Measurements from ENCODE around the gene RTP4. TPM values are rescaled to one million over a fixed set of nuclear protein-coding genes. Genes with fewer than 3 reads are reported as not detected.
A peak's percentile ranks its signal among the peaks of the same experiment; 100 is the strongest.

The RTP4 gene, protein sequence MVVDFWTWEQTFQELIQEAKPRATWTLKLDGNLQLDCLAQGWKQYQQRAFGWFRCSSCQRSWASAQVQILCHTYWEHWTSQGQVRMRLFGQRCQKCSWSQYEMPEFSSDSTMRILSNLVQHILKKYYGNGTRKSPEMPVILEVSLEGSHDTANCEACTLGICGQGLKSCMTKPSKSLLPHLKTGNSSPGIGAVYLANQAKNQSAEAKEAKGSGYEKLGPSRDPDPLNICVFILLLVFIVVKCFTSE
- 10 to 100 TPM in 1 of 4 donors, 1 to 10 TPM in 3; 5.7 to 10.2 (median 7.0) TPM for total RNA-seq
- 10 to 100 TPM in 1 of 3 donors, 1 to 10 TPM in 2; 7.8 to 11.2 (median 7.9) TPM for polyA plus RNA-seq

DNA sequence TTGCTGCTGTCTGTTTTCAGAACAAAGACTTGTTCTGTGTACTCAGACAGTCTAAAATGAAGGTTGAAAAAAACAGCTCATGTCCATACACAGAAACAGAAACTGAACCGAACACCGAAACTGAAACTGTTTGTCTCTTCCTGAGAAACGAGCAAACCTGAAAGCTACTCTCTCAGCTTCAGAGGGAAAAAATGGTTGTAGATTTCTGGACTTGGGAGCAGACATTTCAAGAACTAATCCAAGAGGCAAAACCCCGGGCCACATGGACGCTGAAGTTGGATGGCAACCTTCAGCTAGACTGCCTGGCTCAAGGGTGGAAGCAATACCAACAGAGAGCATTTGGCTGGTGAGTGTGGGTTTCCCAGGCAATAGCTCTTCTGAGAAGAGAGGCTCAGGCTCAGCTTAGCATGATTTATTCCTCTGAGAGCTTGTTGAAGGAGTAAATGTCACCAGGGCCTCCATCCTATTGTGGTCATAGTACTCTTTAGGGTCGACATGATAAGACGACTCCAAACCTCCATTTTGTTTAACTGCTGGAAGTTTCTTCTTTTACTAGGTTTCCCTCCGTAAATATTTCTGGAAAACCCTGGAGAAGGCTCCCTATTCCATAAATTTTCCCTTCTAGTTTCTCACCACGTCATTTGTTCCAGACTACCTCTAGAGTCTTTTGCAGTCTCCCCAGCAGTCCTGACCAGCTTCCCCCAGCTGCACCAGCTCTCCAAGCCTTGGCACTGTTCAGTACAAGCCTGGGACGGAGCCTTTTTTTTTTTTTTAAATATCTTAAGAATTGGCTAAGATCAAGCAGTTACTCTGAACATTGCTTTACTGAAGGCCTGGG lies at the start of gene RTP4:
TSS of gene RTP4 (plus strand) at position 135 of the 838 bp plus-strand sequence. CDS start at position 192, 57 bp downstream.
- H3K4me3 ChIP-seq: peak within 1 kb of the TSS; percentile 29 to 57 (median 52)
- peaks cover 0 to 25% (median 3%) of the 10 kb centered on the region in 4 donors for H3K36me3 ChIP-seq
- peak within 1 kb of the TSS; percentile 68 to 91 (median 84) for H3K27ac ChIP-seq
- peaks cover 0 to 22% (median 17%) of the 10 kb centered on the region in 4 donors for H3K4me1 ChIP-seq
- no peaks in the 10 kb centered on the region for H3K9me3 ChIP-seq
- DNase-seq: no peak
- intact Hi-C loops (cut with DNase I): no loop called here
- 1 to 4% methylated on average over 10 of the region's 10 CpGs for WGBS, 2 donors
- TF ChIP-seq, protein P1, sequence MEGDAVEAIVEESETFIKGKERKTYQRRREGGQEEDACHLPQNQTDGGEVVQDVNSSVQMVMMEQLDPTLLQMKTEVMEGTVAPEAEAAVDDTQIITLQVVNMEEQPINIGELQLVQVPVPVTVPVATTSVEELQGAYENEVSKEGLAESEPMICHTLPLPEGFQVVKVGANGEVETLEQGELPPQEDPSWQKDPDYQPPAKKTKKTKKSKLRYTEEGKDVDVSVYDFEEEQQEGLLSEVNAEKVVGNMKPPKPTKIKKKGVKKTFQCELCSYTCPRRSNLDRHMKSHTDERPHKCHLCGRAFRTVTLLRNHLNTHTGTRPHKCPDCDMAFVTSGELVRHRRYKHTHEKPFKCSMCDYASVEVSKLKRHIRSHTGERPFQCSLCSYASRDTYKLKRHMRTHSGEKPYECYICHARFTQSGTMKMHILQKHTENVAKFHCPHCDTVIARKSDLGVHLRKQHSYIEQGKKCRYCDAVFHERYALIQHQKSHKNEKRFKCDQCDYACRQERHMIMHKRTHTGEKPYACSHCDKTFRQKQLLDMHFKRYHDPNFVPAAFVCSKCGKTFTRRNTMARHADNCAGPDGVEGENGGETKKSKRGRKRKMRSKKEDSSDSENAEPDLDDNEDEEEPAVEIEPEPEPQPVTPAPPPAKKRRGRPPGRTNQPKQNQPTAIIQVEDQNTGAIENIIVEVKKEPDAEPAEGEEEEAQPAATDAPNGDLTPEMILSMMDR (IDR thresholded peaks at IDR 0.05): no peak
- peak in 3 of 4 donors; percentile 26 to 47 (median 33) for TF ChIP-seq POLR2AphosphoS5 (IDR thresholded peaks at IDR 0.05)
- no peaks in the 10 kb centered on the region for H3K27me3 ChIP-seq

DNA sequence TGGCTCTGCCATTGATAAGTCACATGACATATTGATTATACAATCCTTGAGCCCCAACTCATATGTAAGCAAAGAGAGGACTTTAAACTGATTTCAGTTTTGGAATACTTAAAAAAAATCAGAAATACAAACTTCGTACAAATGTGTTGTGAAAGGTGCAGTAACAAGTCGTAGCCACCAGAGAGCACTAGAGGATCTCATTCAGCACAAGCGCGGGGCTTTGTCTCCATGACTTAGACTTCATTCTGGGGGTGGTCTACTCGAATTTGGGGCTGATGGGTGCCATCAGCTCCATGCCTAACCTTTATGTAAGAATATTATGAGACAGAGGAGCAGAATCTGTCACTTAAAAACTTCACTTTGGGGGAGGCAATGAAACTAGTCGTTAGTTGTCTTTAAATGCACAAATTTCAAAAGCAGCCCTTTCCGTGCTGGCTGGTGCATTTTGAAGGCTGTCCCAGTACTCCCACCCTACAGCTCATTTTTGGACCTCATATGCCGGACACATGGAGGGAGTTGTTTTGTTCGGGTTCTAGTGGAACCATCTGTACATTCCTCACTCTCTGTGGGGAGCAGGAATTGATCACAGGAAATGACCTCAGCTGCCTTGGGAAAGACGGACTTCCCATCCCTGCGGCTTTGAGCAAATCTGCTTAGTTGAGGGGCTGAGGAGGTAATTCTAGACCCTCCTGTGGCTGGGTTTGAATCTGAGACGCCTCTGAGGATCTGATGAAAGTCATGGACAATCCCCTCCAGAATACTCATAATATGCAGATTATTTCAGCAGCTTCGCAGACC lies 49.2 kb upstream of the RTP4 start:
- TF ChIP-seq, protein P1 (IDR thresholded peaks at IDR 0.05): peak; percentile 79 to 84 (median 82)
- TF ChIP-seq POLR2AphosphoS5 (IDR thresholded peaks at IDR 0.05): no peak
- no peaks in the 10 kb centered on the region for H3K27me3 ChIP-seq
- peak overlapping the region in 3 of 4 donors; percentile 16 to 35 (median 33) for H3K4me3 ChIP-seq
- 18% methylated on average over 13 of the region's 13 CpGs for WGBS, 2 donors
- H3K9me3 ChIP-seq: no peaks in the 10 kb centered on the region
- no peak overlapping the region for H3K27ac ChIP-seq
- H3K4me1 ChIP-seq: peaks cover 0 to 21% (median 17%) of the 10 kb centered on the region in 4 donors
- H3K36me3 ChIP-seq: no peaks in the 10 kb centered on the region
- intact Hi-C loops (cut with DNase I): loop anchor here (1.0 to 2.0 kb wide), 3 partner anchors 98 to 395 kb away; no protein-coding TSS in a partner anchor
- no peak for DNase-seq

DNA sequence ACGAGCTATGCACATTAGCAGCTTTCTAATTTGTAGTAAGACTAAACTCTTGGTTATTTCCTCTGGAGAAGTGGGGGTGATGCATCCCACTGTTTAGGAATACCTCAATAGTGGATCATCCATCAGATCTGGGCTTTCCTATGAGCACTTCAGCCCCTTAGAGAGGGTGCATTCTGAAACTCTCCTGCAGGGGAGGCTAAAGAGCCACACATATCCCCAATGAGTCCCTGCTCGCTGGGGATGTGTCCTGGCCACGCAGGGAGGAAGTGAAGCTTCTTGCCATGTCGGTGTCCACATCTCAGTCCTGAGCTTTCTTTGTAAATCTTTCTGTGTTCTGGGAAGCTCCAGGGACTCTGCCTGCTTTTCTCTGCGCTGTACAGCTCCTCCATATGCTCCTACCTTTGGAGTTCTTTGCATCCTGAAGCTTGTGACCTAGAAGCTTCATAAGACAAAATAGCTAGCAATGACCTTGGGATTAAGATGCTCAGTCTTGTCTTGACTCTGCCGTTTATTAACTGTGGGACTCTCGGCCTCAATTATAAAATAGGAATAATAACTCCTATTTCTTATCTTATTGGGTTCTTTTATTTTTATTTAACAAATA lies 48.4 kb upstream of the RTP4 start:
- Histone ChIP-seq H3K4me1 (peaks cover 0 to 15% (median 10%) of the 10 kb centered on the region in 4 donors), H3K36me3 (no peaks in the 10 kb centered on the region), H3K27ac (no peak overlapping the region), H3K27me3 (no peaks in the 10 kb centered on the region), H3K4me3 (no peak overlapping the region), H3K9me3 (no peaks in the 10 kb centered on the region)
- WGBS, 2 donors: 18 to 31% methylated on average over 7 of the region's 7 CpGs
- DNase-seq: peak; percentile 81
- TF ChIP-seq, protein P1 (IDR thresholded peaks at IDR 0.05): peak; percentile 70 to 98 (median 90)
- no peak for TF ChIP-seq EP300 (IDR thresholded peaks at IDR 0.05)
- intact Hi-C loops (cut with DNase I): loop anchor here (1.0 to 2.0 kb wide), 3 partner anchors 99 to 394 kb away; no protein-coding TSS in a partner anchor

DNA sequence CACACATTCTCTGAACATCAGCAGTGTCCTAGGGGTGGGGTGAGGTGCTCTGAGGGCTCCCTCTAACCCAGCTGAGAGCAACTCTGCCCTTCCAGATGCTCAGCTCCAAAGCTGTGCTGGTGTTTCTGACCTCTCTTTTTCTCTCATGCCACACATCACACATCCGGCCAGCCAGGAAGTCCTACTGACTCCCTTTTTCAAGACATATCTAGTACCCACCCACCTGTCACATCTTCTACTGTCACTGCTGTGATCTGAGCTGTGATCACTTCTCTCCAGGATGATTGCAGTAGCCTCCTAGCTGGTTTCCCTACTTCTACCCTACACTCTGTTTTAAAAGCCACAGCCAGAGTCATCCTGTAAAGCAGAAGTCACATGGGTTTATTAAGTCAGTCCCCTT lies 46.4 kb upstream of the RTP4 start:
- Histone ChIP-seq H3K27me3 (no peaks in the 10 kb centered on the region), H3K36me3 (no peaks in the 10 kb centered on the region), H3K27ac (no peak overlapping the region), H3K4me1 (peaks cover 0 to 15% (median 10%) of the 10 kb centered on the region in 4 donors), H3K4me3 (no peak overlapping the region), H3K9me3 (no peaks in the 10 kb centered on the region)
- no peak for DNase-seq
- 75 to 83% methylated on average over 1 of the region's 1 CpG for WGBS, 2 donors
- no peak for TF ChIP-seq POLR2A (IDR thresholded peaks at IDR 0.05)
- TF ChIP-seq, protein P1 (IDR thresholded peaks at IDR 0.05): no peak
- intact Hi-C loops (cut with DNase I): no loop called here

Measured in sigmoid colon (tissue), 7 donors.